Hepatocyte (in vitro differentiated cells): Measurements from ENCODE around the gene ADAMTS2.

Source experiments
- EZH2 ChIP-seq: fragments of 200-600 bp; sonication (generic); IDR thresholded peaks from 2 replicates; pipeline ENCODE4 v1.6.1; 2016; ENCODE audit warnings: antibody characterized with exemption, mild to moderate bottlenecking, borderline replicate concordance
- TF ChIP-seq, protein P1 (sequence below): fragments of 200-600 bp; sonication (generic); IDR thresholded peaks from 2 replicates; pipeline ENCODE4 v1.5.1; 2016; ENCODE audit warnings: antibody characterized with exemption, mild to moderate bottlenecking; ENCODE audit not compliant: poor library complexity

- no peak for TF ChIP-seq EZH2
- TF ChIP-seq, protein P1, sequence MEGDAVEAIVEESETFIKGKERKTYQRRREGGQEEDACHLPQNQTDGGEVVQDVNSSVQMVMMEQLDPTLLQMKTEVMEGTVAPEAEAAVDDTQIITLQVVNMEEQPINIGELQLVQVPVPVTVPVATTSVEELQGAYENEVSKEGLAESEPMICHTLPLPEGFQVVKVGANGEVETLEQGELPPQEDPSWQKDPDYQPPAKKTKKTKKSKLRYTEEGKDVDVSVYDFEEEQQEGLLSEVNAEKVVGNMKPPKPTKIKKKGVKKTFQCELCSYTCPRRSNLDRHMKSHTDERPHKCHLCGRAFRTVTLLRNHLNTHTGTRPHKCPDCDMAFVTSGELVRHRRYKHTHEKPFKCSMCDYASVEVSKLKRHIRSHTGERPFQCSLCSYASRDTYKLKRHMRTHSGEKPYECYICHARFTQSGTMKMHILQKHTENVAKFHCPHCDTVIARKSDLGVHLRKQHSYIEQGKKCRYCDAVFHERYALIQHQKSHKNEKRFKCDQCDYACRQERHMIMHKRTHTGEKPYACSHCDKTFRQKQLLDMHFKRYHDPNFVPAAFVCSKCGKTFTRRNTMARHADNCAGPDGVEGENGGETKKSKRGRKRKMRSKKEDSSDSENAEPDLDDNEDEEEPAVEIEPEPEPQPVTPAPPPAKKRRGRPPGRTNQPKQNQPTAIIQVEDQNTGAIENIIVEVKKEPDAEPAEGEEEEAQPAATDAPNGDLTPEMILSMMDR: no peak
Measured at GRCh38 chr5:179303451-179304200, 41.6 kb downstream of the ADAMTS2 start.
